ENCODE measurements around the gene RBM25.
"Not testable (repeated sequence)": the region's sequence is repeated elsewhere in the genome, so short reads cannot be mapped to it uniquely, and the experiment has no call there.

Gene RBM25

GRCh38 chr14:73168691-73169090 lies 110.4 kb downstream of the RBM25 start:
- DNase-seq (ENCODE audit: low spot score): no peak

GRCh38 chr14:73169855-73170254 lies 111.5 kb downstream of the RBM25 start:
- not testable (repeated sequence) for DNase-seq (ENCODE audit: low spot score)

GRCh38 chr14:73170686-73171085 lies 112.4 kb downstream of the RBM25 start:
- DNase-seq (ENCODE audit: low spot score): no peak

GRCh38 chr14:73172500-73172899 lies 114.2 kb downstream of the RBM25 start:
- no peak for DNase-seq (ENCODE audit: low spot score)

DNA sequence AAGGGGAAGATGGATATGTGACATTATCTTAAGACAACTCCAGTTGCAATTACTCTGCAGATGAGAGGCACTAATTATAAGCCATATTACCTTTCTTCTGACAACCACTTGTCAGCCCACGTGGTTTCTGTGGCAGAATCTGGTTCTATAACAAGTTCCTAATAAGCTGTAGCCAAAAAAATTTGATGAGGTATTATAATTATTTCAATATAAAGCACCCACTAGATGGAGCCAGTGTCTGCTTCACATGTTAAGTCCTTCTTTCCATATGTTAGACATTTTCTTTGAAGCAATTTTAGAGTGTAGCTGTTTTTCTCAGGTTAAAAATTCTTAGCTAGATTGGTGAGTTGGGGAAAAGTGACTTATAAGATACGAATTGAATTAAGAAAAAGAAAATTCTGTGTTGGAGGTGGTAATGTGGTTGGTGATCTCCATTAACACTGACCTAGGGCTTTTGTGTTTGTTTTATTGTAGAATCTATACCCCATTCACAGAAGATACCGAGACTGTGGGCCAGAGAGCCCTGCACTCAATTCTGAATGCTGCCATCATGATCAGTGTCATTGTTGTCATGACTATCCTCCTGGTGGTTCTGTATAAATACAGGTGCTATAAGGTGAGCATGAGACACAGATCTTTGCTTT lies 114.9 kb downstream of the RBM25 start:
- no peak for DNase-seq (ENCODE audit: low spot score)

Measured in left forelimb (tissue), 1 donor.